NCI-H1417 (cell line): ENCODE measurements around the gene WFS1.

Experiments
- DNase-seq, 3 experiments: peaks; one replicate each; lab custom pipeline; 2025; lab: John Stamatoyannopoulos, UW

WFS1 gene

DNA sequence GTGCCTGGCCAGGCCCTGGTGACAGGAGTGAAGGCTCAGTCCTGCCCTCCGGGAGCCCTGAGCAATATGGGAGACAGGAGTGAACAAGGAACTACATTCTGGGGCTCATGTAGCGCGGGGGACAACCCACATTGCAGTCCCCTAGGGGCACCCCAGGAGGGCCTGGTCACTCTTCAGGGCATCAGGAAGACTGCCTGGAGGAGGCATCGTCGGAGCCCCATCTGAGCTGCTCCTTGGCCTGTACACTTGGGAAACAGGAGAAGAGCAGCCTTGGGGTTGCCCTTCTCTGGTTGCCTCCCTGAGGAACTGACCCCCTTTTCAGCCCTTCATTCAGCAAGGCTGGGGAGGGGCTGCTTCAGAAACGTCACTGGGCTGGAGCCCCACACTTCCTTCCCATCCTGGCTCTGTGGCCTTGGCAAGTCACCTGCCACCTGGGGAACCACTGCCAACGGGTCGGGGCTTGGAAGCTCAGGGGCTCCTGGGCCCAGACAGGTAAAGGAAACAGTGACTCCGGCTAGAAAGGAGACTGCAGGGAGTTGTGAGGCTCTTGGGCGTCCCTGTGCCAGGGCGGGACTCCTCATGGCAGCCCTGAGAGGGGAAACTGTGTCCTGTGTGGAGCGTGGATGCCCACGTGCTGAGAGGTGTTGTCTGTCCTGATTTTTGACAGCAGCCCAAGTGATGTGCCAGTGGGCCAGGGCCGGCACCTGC lies 10.1 kb downstream of the WFS1 start:
- DNase-seq = no peak

GRCh38 chr4:6280365-6280996 lies 10.8 kb downstream of the WFS1 start:
- peak in 2 of 3 experiments; percentile 45 to 64 for DNase-seq

DNA sequence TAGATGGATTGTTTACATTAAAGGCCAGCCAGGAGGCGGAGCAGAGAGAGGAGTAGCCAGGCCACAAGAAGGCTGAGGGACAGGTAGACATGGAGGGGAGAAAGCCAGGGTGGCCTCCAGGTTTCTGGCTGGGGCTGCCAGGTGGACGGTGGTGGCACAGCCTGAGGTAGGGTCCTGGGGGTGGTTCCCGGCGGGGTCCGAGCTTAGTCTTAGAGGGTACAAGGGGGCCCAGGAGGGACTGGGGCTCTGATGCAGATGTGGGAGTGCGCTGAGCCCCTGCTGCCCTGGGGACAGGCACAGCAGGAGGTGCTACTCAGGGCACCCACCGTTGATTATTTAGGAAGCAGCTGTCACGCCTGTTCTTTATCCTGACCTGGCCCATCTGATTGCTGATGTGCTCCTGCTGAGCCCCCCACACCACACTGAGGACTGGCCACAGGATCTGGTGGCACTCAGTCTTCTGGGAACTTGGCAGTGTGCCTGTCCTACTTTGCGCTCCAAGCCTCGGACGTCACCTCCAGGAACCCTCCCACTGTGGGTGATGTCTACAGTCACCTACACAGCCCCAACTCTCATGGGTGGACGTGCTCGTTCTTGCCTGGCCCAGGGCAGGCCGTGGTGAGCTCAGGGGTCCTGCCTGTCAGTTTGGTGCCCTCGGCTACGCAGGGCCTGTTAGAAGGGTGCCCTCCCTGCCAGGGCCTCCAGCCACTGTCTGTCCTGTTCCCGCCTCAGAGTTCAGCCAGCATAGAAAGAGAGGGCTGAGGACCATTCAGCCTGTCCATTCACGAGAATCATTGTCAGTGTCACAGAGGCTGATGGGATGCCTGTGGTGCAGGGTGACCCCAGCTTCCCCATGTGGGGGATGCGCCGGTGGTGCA lies 12.0 kb downstream of the WFS1 start:
- DNase-seq = no peak

- DNase-seq = no peak
Observed at GRCh38 chr4:6282314-6282771, 12.7 kb downstream of the WFS1 start.

DNA sequence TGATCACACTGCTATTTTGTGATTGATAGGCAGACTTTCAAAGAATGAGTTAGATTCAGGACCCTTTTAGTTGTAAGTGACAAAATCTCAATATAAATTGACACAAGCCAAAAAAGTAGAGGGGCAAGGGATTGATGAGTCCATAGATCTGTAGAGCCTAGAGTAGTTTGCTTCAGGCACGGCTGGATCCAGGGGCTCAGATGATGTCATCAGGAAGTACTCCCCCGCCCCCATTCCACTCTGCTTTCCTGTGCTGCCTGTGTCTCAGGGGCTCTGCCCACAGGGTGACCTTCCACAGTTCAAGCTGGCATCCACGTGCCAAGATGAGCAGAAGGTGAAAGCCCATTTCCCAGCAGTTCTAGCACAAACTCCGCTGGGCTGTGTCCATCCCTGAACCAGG lies 13.6 kb downstream of the WFS1 start:
- no peak for DNase-seq

GRCh38 chr4:6287017-6287788 lies 17.6 kb downstream of the WFS1 start:
- DNase-seq = no peak

DNA sequence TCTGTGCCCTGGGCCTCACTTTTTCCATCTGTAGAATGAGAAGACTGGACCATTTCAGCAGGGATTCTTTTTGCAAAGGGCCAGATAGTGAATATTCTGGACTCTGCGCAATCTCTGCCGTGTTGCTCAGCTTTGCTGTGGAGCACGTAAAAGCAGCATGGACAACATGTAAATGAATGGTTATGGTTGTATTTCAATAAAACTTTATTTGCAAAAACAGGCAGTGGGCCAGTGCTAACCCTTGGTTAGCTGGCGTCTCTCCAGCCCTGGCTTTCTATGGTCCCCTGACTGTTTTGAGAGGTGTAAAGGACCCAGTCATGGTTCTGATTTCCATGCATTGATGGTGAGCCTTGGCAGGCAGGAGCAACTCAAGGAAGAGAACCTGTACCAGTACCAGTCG lies 18.7 kb downstream of the WFS1 start:
- no peak for DNase-seq

- no peak for DNase-seq
Observed at GRCh38 chr4:6288871-6289270, 19.2 kb downstream of the WFS1 start.

GRCh38 chr4:6290256-6290655 lies 20.6 kb downstream of the WFS1 start:
- DNase-seq = no peak

GRCh38 chr4:6290769-6291547 lies 21.3 kb downstream of the WFS1 start:
- no peak for DNase-seq

- DNase-seq = no peak
Observed at GRCh38 chr4:6291784-6292297, 22.2 kb downstream of the WFS1 start.

- DNase-seq = no peak
Observed at GRCh38 chr4:6292376-6293096, 22.9 kb downstream of the WFS1 start.

- DNase-seq = no peak
Observed at GRCh38 chr4:6293097-6293445, 23.4 kb downstream of the WFS1 start.

- no peak for DNase-seq
Observed at GRCh38 chr4:6293661-6294060, 24.0 kb downstream of the WFS1 start.

- no peak for DNase-seq
Observed at GRCh38 chr4:6294705-6295421, 25.2 kb downstream of the WFS1 start.

DNA sequence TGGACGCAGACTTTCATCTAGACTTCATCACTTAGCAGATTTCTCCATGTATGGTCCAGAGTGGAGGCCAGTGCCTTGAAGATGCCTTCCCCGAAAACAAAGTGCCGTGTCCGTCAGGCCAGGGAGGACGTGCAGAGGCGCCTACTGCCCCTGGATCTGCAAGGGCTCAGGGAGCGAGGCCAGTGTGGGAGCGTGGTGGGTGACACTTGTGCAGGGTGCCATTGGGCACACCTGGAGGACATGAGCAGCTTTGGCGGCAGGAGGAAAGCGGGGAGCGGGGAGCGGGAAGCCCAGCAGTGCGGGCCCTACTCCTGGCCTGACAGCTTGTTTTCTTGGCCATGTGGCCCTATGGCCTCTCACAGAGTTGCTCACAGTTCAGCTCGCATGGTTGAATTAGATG lies 25.8 kb downstream of the WFS1 start:
- DNase-seq = no peak

- no peak for DNase-seq
Observed at GRCh38 chr4:6296026-6296425, 26.4 kb downstream of the WFS1 start.

GRCh38 chr4:6297266-6297815 lies 27.7 kb downstream of the WFS1 start:
- no peak for DNase-seq

DNA sequence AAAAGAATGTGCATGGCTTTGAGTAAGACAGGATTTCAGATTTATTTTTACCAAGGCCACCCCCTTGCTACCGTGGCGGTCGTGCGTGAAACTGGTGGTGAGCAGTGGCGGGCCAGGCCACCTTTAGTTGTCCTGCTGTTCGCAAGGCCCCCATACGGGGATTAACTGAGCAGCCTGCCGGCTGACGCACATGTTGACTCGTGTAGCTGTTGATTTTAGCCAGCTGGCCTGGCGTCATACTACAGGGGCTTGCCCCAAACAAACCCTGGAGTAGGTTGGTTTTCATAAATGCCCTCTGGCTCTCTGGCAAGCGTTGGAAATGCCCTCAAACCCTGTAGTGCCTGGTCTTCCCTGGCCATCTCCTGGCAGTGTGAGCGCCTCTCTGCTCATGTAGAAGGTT lies 28.4 kb downstream of the WFS1 start:
- DNase-seq = no peak
